Left ventricle myocardium superior (tissue), 1 donor: ENCODE measurements around the gene ORC6. TPM values are rescaled to one million over a fixed set of nuclear protein-coding genes. Genes with fewer than 3 reads are reported as not detected.

Experiments
- ATAC-seq: fragments of 200-7000 bp; cut with Tn5 transposase; one replicate; pipeline ENCODE4 v1.9.1; 2020; ENCODE audit warnings: mild to moderate bottlenecking, moderate library complexity
- DNase-seq: peaks from one replicate; pipeline ENCODE4 v3.0.0-alpha.2; 2020
- intact Hi-C: fragments of 100-400 bp; cut with micrococcal nuclease; formaldehyde crosslinking; loops from one replicate; pipeline ENCODE4 v1.11.0; 2022
- total RNA-seq: library from RNA; stranded (reverse); fragmentation: NEBNext Ultra II Directional; extraction: Animal tissue kit (Norgen Biotek cat#: 25700); gene quantifications from one replicate; pipeline ENCODE4 v1.2.1, GENCODE V29; 2021
- donor health status: DM: no; HTN: yes; CAD: no; lungs with severe emphysema.

Gene ORC6
- total RNA-seq, 1 donor from 2014 or later, result 1.3 TPM

DNA sequence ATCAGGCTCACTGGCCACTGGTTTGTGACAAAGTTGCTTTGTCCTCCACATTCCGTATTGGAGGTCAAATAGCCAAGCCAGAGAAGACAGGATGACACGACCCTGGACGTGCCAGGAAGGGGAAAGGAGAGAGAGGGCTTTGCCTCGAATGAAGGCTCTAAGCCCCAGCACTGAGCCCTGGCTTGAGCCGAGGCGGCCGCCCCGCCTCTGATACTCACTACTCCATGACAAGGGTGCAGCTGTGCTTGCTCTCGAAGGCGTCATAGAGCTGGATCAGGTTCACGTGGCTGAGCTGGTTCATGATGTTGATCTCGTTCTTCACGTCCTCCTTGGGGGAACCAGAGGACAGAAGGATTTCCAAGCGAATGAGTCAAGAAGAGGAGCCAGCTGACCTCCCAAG, 39.3 kb downstream of the ORC6 start:
- intact Hi-C loops, result no loop called here
- DNase-seq, result no peak
- ATAC-seq, result peak; percentile 9

DNA sequence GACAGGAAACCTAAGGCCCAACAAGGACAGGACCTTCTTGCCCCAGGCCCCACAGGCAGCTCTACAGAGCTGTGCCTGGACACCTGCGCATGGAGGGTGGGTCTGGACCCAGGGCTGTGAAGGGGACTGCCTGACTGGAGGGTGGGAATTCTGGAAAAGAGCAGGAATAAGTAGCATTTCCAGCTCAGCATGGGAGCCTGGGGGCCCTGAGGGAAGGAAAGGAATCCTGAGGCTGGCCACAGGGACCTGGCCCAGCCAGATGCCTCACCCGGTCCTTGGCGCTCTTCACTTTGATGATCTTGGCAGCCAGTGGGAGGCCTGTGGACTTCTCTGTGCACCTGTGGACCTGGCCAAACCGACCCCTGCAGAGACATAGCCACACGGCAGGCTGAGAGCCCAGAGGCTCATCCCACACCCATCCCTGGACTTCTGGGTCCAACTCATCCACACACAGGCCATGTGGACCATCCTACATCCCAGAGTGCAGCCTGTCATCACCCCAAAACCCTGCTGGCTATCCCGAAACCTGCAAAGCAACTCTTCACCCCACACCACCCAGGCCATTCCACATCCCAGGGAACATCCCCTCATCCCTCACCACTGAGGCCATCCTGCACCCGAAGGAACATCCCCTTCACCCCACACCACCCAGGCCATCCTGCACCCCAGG, 40.0 kb downstream of the ORC6 start:
- no peak for ATAC-seq
- intact Hi-C loops, result no loop called here
- no peak for DNase-seq

DNA sequence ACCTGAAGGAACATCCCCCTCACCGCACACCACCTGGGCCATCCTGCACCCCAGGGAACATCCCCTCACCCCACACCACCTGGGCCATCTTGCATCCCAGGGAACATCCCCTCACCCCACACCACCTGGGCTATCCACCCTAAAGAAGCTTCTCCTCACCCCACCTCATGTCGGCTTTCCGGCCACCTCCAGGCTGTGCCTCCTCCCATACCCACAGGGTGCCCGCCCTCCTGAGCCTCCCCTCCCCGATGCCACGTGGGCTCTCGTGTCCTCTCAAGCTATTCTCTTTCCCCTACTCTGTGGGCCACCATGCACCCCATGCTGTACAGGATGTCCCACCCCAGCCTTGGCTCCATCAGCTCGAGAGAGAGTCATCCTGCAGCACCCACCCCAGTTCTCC, 40.7 kb downstream of the ORC6 start:
- intact Hi-C loops, result no loop called here
- no peak for ATAC-seq
- DNase-seq, result no peak

DNA sequence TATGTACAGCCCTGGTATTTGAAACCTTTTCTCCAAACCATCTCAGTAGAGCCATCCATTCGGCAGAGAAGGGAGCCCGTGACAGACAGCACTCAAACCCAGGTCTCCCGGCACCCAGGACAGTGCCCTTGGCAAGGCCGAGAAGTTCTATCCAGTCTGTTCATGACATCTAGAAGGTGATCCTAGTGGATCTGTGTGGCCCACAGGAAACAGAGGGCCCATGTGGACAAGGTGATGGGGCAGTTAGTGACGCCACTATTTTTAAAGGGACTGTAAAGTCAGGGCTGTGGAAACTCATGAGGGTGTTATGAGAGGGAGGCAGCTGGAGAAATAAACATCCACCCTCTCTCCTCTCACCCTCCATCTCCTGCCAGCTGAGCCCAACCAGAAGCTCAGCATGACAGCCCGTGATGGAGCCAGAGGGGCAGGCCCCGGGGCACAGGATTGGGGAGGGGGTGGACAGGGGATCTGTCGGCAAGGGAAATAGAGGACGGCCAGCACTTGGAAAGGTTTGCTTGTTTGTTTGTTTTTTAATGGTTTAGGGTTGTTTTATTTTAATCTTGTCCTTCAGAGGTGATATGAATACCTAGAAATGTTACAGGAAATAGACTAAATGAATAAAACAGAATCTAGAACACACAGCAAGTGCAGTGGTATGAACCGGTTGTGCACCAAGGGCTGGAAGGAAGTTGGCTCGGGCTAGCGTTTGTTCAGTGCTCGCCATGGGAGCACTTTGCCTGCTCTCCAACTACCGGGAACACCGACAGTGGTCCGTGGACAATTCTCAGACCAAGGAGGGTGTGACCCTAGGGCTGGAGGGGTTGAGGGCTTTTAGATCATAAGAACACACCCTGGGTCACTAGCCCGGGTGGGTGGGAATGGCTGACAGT, 41.6 kb downstream of the ORC6 start:
- intact Hi-C loops, result no loop called here
- ATAC-seq (peak; percentile 61), DNase-seq (no peak)

DNA sequence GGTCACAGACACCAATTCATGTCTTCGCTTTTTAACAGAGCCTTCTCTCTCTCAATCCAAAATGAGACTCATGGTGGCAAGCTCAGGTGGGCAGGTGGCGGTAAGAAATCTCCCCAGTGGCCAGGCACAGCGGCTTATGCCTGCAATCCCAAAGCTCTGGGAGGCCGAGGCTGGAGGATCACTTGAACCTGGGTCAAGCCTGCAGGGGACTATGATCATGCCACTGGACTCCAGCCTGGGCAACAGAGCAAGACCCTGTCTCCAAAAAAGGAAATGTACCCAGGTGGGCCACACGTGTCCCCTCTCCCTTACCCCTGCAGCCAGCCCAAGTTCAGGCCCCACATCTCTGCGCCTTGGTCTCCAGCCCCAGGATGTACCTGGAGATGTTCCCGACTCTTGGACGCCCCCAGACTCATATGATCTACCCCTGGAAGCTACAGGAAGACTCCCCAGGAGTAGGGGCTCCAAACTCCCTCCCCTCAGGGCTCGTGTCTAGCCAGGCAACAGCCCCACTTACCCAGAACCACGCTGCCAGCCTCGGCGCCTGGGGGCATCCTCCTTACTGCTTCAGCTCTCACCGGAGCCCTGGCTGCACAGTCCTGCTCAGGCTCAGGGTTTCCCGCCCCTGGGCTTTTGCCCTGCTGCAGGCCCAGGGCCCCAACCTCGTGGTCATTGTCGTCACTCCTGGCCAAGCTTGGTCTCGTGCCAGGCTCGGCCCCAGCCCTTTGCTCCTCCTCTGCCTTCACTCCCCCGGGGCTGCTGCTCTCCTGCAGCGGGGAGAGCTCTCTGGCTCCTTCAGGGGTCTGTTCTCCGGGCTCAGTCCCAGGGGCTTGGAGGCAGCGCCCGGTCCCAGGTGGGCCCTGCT, 42.5 kb downstream of the ORC6 start:
- peak; percentile 59 for ATAC-seq
- DNase-seq, result peak; percentile 72
- intact Hi-C loops, result no loop called here

DNA sequence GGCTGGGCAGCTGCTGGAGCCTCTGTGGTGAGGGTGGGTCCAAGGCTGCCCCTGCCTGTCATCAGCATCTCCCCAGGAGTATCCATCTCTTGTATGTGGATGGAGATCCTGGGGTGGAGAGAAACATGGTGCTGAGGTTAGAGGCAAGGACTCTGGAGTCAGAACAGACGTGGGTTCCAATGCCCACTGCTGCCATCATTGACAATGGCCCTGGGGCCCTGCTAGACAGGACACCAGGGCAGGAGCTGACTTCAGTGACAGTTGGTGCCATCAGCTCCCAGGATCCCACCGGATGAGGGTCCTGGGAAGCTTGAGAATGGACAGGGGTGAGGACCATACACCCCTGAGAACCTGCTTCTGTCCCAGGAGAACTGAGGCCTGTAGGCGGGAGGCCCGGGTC, 43.1 kb downstream of the ORC6 start:
- ATAC-seq, result no peak
- no peak for DNase-seq
- intact Hi-C loops, result no loop called here

DNA sequence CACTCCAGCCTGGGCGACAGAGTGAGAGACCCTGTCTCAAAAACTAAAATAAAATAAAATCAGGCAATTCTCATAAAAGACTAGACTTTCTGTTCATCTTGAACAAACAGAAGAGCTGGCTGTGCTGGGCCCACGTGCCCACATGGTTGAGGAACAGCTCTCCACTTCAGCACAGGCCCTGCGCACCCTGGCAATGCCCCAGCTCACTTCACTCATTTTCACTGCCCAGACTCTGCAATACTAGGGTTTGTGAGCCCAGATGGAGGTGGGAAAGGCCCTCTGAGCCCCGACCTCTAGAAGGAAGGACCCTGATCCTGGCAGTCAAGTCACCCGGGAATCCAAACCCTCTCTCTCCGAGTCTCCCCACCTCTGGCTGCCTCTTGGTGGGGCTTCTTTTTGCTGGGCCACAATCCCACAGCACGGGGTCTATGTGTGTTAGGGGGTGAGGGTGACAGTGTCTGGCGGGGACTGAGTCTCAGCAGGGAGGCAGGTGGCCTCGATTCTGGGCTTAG, 43.9 kb downstream of the ORC6 start:
- intact Hi-C loops, result no loop called here
- DNase-seq (peak; percentile 52), ATAC-seq (peak; percentile 33)

DNA sequence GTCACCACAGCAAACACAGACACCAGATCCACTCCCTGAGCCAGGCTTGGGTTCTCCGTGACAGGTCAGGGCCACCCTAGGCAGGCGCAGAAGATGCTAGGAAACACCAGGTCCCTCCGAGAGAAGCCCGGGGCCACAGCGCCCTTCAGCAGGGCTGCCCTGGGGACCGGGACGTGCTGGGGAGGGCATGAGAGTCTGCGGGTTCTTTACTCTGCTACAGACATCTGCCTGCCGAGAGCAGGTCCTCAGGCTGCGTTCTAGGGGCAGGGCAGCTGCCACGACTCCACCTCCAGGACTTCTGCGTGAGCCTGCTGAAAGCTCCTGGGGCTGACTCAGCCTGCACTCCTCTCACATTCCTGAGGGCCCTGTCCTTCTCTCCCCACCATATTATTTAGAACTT, 47.2 kb downstream of the ORC6 start:
- no peak for ATAC-seq
- intact Hi-C loops, result no loop called here

DNA sequence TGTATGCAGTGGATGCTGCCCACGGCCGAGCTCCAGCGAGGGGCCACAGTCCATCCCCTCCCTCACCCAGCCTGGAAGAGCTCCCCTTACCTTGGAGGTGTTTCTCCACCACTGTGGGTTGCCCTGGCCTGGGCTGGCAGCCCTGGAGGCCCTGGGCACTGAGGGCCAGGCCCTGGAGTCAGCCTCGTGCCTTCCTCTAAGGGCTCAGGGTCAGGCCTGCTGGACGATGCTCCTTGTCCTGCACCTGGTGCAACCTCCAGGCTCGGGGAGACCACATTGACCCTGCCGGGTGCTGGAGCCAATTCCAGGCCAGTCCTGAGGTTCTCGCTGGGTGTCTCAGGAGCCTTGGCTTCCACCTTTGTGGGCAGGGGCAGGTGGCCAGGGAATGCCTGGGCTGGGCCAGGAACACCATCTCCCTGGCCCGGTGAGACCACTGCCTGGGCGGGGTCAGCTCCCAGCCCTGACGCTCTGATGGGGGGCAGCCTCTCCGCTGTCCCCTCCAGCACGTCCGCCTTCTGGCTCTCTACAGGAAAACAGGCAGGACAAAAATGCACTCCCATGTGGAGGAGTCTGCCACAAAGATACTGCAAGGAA, 48.3 kb downstream of the ORC6 start:
- DNase-seq (no peak), ATAC-seq (no peak)
- intact Hi-C loops, result no loop called here

More for the DNA sequence above, 47.2 kb downstream of the ORC6 start:
- no peak for DNase-seq

DNA sequence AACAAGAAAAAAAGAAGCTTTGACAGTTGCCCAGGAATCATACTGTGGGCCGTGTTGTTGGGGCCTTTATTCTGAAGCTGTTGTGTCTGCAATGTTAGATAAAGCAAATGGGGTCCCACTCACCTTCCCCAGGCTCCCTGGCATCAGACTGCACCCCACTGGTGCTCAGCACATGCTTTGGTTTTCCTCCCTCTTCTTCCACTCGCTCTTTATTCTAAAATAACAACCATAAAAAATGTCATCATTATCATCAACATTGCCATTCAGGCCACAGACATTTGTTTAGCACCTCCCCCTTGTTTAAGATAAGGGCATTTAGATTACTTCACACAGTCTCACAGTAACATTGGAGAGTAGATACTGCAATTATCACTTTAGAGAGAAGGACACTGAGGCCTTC, 50.5 kb downstream of the ORC6 start:
- intact Hi-C loops, result no loop called here
- ATAC-seq (no peak), DNase-seq (no peak)

DNA sequence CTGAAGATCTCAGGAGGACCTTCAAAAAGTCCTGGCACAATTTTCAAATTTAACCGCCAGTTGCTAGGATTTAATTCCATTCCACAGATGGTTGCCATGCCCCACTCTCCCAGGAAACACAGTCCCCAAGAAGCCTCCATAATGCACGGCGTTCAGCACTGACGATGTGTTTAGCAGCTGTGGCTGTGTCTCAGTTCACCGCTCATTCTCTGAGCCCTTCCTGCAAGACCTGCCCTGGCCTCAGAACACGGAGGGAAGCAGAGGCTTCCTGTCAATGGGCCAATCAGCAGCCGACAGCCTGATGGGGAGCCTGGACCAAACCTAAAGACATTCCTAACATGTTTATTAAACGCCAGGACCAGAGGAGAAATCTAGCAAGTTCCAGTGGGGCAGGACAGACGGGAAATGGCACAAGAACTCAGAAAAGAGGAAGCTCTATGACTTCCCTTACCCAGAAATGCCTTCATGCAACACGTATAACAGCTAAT, 53.8 kb downstream of the ORC6 start:
- ATAC-seq, result peak; percentile 9
- intact Hi-C loops, result no loop called here
- DNase-seq, result peak; percentile 68

DNA sequence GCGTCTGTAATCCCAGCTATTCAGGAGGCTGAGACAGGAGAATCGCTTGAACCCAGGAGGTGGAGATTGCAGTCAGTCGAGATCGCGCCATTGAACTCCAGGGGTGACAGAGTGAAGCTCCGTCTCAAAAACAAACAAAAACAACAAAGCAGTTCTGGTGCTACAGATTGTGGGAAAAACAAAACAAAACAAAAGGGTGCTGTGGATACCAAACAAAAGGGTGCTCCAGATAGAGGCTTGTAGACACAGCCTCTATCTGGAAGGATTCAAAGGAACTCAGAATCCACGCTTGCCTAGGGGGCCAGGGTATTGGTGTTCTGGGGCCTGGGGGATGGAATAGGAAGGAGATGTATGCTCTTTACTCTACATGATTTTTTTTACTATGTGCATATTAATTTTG, 56.2 kb downstream of the ORC6 start:
- no peak for ATAC-seq
- intact Hi-C loops, result no loop called here

DNA sequence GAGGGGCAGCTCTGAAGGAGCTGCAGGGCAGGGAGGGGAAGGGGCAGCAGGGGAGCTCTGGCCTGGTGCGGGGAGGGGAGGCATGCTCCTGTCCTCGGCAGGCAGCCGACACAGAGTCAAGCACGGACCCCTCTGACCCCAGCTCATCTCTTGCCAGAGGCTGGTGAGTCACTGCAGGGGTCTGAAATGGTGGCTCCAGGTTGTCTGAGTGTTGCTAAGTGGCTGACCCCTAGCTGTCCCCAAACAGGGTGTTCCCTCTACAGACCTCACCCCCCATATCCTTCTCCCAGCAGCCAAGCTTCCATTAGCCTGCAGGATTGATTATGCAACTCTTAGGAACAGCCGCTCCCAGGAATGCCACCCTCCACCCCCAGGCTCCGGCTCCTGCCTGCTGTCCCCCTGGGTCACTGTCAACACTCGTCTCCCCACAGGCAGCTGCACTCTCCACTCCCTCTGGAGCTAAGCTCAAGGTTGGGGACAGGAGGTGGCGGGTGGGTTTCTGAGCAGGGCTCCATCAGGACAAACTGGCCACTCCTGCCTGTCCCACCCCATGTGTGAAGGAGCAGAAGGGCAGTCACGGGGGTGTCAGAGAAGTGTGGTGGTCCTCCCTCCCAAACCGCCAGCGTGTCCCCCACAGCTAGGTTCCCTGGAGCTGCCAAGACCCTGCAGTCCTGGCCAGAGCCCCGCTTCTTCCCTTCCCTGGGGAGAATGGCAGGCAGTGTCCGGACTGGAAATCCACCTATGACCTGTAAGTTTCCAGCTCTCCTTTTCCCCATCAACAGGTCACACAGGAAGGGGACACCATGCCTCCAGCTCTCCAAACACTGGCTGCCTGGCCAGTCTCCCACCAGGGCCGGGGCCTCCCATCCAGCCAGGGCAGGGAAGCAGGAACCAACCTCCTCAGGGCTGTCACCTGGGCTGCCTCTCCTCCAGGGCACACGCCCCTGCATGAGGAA, 57.6 kb downstream of the ORC6 start:
- peak; percentile 60 for ATAC-seq
- DNase-seq, result peak; percentile 78
- intact Hi-C loops, result no loop called here

More for the DNA sequence above, 56.2 kb downstream of the ORC6 start:
- no peak for DNase-seq

Other genes with a start within 250 kb of the ORC6 start
- gene SHCBP1, start 68.3 kb upstream of the ORC6 start, total RNA-seq, result 1.1 TPM
- gene VPS35, start 481 bp upstream of the ORC6 start, total RNA-seq, result 89.2 TPM
- gene MYLK3, start 58.7 kb downstream of the ORC6 start, total RNA-seq, result 274 TPM
- 15.2 TPM for gene C16orf87, start 141.5 kb downstream of the ORC6 start, total RNA-seq
- 27.9 TPM for gene GPT2, start 194.7 kb downstream of the ORC6 start, total RNA-seq